Mucosa of descending colon (tissue), 3 donors: Measurements from ENCODE around the gene SLC6A17. TPM values are rescaled to one million over a fixed set of nuclear protein-coding genes. Genes with fewer than 3 reads are reported as not detected.

Source experiments
- ATAC-seq: fragments of 200-7000 bp; cut with Tn5 transposase; one replicate; pipeline ENCODE4 v1.9.1; 2020; ENCODE audit warnings: mild to moderate bottlenecking, moderate library complexity
- DNase-seq, 3 donors: peaks; one replicate each; pipeline ENCODE4 v3.0.0-alpha.2; 2020
- H3K36me3 ChIP-seq: fragments of 200-600 bp; one replicate; pipeline ENCODE4 v1.8.0; 2021; ENCODE audit warnings: low read depth, mild to moderate bottlenecking
- H3K4me1 ChIP-seq: fragments of 200-600 bp; one replicate; pipeline ENCODE4 v1.8.0; 2021; ENCODE audit warnings: low read depth, mild to moderate bottlenecking
- H3K4me3 ChIP-seq: fragments of 200-600 bp; one replicate; pipeline ENCODE4 v1.8.0; 2021; ENCODE audit warnings: mild to moderate bottlenecking
- H3K9me3 ChIP-seq: fragments of 200-600 bp; one replicate; pipeline ENCODE4 v1.8.0; 2021; ENCODE audit warnings: mild to moderate bottlenecking
- intact Hi-C, 2 donors: fragments of 100-400 bp; cut with DNase I in 1 of 2; cut with micrococcal nuclease in 1 of 2; formaldehyde crosslinking; loops; one replicate each; pipeline versions ENCODE4 v1.11.0 to v1.11.1; 2022; cut with DNase I, micrococcal nuclease
- total RNA-seq, 3 donors: library from RNA; stranded (reverse); fragmentation: NEBNext Ultra II Directional in 2 of 3; extraction: Animal tissue kit (Norgen Biotek cat#: 25700) in 2 of 3; gene quantifications; one replicate each; pipeline versions ENCODE4 v1.2.1 to v1.2.4, GENCODE V29; 2021 to 2023
- TF ChIP-seq, protein P1 (sequence below): fragments of 200-600 bp; IDR thresholded peaks from one replicate; pipeline ENCODE4 v1.8.0; 2022; ENCODE audit warnings: antibody characterized with exemption, mild to moderate bottlenecking
- donor health status: DM: no; HTN: no; CAD: no; lungs with moderate emphysema.
- donor health status: DM: no; HTN: no; CAD: no.
- donor health status: DM: no; HTN: yes; CAD: no.

Gene SLC6A17
- total RNA-seq, 3 donors from 2014 or later: 0.06 to 0.73 (median 0.10) TPM

DNA sequence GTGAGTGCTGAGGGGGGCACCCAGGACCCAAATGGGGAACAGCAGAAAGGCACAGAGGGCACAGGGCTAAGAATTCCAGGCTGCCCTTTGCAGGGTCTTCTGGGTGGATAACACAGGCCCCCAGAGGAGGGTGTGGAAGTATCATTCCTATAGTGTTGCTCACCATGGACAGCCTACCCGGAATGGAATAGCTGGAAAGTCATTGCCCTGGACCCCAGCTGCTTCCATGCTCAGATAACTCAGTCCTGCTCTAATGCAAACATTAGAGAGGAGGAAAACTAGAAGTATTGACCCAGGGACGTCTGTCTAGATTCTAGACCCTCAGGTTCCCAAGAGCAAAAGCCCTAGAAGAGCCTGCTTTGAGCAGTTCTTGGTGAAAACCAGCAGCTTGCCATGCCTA is 24.7 kb downstream of the SLC6A17 start:
- DNase-seq (no peak), ATAC-seq (no peak)
- TF ChIP-seq, protein P1, sequence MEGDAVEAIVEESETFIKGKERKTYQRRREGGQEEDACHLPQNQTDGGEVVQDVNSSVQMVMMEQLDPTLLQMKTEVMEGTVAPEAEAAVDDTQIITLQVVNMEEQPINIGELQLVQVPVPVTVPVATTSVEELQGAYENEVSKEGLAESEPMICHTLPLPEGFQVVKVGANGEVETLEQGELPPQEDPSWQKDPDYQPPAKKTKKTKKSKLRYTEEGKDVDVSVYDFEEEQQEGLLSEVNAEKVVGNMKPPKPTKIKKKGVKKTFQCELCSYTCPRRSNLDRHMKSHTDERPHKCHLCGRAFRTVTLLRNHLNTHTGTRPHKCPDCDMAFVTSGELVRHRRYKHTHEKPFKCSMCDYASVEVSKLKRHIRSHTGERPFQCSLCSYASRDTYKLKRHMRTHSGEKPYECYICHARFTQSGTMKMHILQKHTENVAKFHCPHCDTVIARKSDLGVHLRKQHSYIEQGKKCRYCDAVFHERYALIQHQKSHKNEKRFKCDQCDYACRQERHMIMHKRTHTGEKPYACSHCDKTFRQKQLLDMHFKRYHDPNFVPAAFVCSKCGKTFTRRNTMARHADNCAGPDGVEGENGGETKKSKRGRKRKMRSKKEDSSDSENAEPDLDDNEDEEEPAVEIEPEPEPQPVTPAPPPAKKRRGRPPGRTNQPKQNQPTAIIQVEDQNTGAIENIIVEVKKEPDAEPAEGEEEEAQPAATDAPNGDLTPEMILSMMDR: no peak
- no peaks in the 10 kb centered on the region for H3K9me3 ChIP-seq
- no peaks in the 10 kb centered on the region for H3K36me3 ChIP-seq
- no peak overlapping the region for H3K4me3 ChIP-seq
- intact Hi-C loops: no loop called here
- no peaks in the 10 kb centered on the region for H3K4me1 ChIP-seq

DNA sequence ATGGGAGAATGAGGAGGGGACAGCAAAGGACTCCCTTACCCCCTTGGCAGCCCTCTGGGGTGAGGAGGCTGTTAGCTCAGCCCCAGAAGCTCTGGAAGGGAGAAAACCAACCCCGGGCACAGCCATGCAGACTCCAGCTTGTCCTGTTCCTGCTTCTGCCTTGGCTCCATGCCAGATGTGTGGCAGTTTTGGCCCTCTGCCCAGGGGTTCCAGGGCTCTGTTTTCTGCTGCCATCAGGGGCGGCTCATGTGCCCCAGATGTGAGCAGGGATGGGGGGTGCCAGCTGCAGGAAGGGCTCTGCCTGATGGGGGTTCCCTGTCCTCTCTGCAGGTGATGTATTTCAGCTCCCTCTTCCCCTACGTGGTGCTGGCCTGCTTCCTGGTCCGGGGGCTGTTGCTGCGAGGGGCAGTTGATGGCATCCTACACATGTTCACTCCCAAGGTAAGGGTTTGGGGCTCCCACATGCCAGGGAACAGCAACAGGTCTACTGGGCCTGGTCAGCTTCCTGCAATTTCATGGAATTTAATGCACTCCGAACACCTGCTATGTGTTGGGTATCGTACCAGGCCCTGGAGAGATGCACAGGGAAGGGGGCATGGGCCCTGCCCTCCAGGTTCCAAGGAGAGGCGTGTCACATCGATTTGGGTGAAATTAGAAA is 26.1 kb downstream of the SLC6A17 start:
- TF ChIP-seq, protein P1: no peak
- ATAC-seq: no peak
- H3K36me3 ChIP-seq: no peaks in the 10 kb centered on the region
- peak in 2 of 3 donors; percentile 41 to 48 for DNase-seq
- intact Hi-C loops: no loop called here
- no peaks in the 10 kb centered on the region for H3K9me3 ChIP-seq
- H3K4me1 ChIP-seq: no peaks in the 10 kb centered on the region
- no peak overlapping the region for H3K4me3 ChIP-seq

DNA sequence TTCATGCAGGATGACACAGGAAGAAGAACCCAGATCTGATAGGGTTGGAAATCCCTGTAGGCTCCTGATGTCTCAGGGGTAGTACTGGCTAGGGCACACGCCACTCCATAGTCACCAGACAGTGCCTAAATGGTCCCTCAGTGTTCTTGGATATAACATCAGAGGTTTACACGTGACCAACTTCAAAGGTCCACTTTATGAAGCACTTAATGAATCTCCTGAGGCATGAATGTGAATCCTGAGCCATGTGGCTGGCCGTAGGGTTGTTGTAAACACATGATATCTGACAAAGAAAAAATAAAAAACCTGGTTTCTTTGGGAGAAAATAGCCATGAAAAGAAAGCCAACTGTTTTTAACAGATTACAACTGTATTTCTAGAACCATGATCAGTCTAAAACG is 27.5 kb downstream of the SLC6A17 start:
- Histone ChIP-seq H3K4me1 (no peaks in the 10 kb centered on the region), H3K4me3 (no peak overlapping the region), H3K9me3 (no peaks in the 10 kb centered on the region), H3K36me3 (no peaks in the 10 kb centered on the region)
- TF ChIP-seq, protein P1: no peak
- DNase-seq (no peak), ATAC-seq (no peak)
- intact Hi-C loops: no loop called here

DNA sequence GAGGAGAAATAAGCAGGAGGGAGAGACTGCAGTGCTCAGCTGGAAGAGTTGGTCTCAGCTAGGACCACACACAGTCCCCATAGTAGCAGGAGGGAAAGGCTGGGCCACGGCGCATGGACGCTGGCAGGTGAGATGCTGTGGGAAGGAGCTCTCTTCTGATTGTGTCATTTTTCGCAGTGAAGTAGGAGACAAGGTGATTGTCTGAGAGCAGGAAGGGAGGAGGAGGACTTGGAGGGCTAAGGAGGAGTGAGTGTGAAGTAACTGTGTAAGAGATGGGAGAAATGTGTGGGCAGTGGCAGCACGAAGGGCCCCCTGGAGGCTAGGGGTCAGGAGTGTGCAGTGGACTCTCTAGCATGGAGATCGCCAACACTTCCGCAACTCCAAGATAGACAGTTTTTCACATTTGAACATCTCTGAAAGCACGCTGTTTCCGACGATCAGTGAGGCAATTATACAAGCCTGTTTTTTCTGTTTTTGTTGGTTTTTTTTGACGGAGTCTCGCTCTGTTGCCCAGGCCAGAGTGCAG is 33.4 kb downstream of the SLC6A17 start:
- intact Hi-C loops: no loop called here
- DNase-seq: no peak
- TF ChIP-seq, protein P1: no peak
- Histone ChIP-seq H3K36me3 (no peaks in the 10 kb centered on the region), H3K4me3 (no peak overlapping the region), H3K4me1 (no peaks in the 10 kb centered on the region), H3K9me3 (no peaks in the 10 kb centered on the region)
- no peak for ATAC-seq

DNA sequence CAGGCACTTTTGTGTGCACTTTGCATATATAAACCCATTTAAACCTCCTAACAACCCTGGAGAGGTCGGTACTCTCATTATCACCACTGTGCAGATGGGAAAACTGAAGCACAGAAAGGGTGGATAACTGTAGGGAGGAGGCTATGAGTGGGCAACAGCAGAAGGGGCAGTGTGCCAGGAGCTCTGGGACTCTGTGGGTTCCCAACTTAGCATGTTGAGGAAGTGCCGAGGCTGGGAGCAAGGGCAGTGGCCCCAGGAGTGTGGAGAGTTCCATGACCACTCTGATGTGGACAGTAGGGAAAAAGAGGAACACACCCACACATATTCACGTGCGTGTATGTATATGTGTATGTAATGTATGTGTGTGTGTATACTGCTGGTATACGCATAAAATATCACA is 34.2 kb downstream of the SLC6A17 start:
- intact Hi-C loops: no loop called here
- Histone ChIP-seq H3K36me3 (no peaks in the 10 kb centered on the region), H3K4me3 (no peak overlapping the region), H3K9me3 (no peaks in the 10 kb centered on the region), H3K4me1 (no peaks in the 10 kb centered on the region)
- no peak for DNase-seq
- TF ChIP-seq, protein P1: no peak
- no peak for ATAC-seq
